Measurements from ENCODE around the gene GMPS. TPM values are rescaled to one million over a fixed set of nuclear protein-coding genes. Genes with fewer than 3 reads are reported as not detected.
A peak's percentile ranks its signal among the peaks of the same experiment; 100 is the strongest.

GMPS gene
- total RNA-seq, 1 experiment from 2014 or later = 128 TPM

DNA sequence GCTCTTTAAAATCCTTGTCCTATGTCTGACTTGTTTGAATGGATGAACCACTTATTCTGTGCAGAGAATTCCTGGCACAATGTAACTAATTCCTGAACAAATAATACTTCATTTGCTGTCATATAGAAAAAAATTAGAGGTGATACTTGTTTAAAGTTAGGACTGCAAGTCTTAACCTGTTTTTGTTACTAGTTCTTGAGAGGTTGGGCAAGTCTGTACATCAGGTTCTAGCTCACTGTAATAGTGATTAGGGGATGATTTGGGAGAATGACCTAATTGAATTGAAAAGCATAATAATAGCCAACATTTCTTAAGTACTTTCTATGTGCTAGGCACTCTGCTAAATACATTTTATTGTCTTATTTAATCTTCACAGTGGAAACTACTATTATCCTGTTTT lies 49.3 kb downstream of the GMPS start:
- no TSS peak for BruUV-seq (replicated peaks)
- no peak overlapping the region for H3K27ac Mint-ChIP-seq (ENCODE audit: low read depth, unreplicated experiment)
- no peak overlapping the region for H3K4me3 Mint-ChIP-seq (ENCODE audit: unreplicated experiment)
- ChIA-PET CTCF (interaction anchor here (1.0 to 1.2 kb wide), 2 partner anchors 89 to 113 kb away, joined by 4 to 5 read pairs; partner anchors contain the start of gene C3orf33), POLR2A (interaction anchor here (1.1 kb wide), 2 partner anchors 11 to 16 kb away, joined by 3 read pairs; no protein-coding TSS in a partner anchor)
- intact Hi-C loops (cut with micrococcal nuclease) = no loop called here
- H3K9me3 Mint-ChIP-seq (ENCODE audit: unreplicated experiment) = no peaks in the 10 kb centered on the region
- TF ChIP-seq, protein P1, sequence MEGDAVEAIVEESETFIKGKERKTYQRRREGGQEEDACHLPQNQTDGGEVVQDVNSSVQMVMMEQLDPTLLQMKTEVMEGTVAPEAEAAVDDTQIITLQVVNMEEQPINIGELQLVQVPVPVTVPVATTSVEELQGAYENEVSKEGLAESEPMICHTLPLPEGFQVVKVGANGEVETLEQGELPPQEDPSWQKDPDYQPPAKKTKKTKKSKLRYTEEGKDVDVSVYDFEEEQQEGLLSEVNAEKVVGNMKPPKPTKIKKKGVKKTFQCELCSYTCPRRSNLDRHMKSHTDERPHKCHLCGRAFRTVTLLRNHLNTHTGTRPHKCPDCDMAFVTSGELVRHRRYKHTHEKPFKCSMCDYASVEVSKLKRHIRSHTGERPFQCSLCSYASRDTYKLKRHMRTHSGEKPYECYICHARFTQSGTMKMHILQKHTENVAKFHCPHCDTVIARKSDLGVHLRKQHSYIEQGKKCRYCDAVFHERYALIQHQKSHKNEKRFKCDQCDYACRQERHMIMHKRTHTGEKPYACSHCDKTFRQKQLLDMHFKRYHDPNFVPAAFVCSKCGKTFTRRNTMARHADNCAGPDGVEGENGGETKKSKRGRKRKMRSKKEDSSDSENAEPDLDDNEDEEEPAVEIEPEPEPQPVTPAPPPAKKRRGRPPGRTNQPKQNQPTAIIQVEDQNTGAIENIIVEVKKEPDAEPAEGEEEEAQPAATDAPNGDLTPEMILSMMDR (IDR thresholded peaks at IDR 0.05; ENCODE audit: unreplicated experiment) = no peak
- H3K4me1 Mint-ChIP-seq (ENCODE audit: insufficient read depth, unreplicated experiment) = no peaks in the 10 kb centered on the region
- DNase-seq (ENCODE audit: unreplicated experiment) = peak; percentile 5
- peaks cover 71% of the 10 kb centered on the region for H3K36me3 Mint-ChIP-seq (ENCODE audit: insufficient read depth, unreplicated experiment)
- no peaks in the 10 kb centered on the region for H3K27me3 Mint-ChIP-seq (ENCODE audit: insufficient read depth, unreplicated experiment)

DNA sequence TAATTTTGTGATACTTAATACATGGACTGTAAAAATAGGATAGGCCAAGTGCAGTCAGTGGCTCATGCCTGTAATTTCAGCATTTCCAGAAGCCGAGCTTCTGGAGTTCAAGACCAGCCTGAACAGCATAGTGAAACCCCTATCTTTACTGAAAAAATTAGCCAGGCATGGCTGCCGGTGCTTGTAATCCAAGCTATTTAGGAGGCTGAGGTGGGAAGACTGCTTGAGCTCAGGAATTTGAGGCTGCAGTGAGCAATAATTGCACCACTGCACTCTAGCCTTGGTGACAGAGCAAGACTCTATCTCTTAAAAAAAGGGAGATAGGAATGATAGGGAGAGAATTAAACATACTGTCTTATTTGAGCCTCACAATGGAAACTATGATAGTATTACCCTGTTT lies 51.0 kb downstream of the GMPS start:
- POLR2A ChIA-PET = interaction anchor here (0.6 to 1.1 kb wide), 6 partner anchors 21 to 125 kb away, joined by 3 read pairs; partner anchors contain the start of gene C3orf33

DNA sequence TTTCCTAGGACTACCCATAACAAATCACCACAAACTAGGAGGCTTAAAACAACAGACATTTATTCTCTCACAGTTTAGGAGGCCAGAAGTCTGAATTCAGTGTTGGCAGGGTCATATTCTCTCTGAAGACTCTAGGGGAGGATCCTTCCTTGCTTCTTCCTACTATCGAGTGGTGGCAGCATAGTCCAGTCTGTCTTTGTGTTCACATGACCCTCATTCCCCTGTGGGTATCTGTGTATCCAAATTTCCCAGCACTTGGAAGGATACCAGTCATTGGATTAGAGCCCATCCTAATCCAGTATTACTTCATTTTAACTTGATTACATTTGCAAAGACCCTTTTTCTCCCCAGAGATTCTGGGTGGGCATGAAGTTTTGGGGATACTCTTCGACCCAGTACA lies 63.8 kb downstream of the GMPS start:
- Mint-ChIP-seq H3K36me3 (ENCODE audit: insufficient read depth, unreplicated experiment) (peaks cover 81% of the 10 kb centered on the region), H3K27ac (ENCODE audit: low read depth, unreplicated experiment) (no peak overlapping the region), H3K9me3 (ENCODE audit: unreplicated experiment) (no peaks in the 10 kb centered on the region), H3K4me1 (ENCODE audit: insufficient read depth, unreplicated experiment) (no peaks in the 10 kb centered on the region), H3K4me3 (ENCODE audit: unreplicated experiment) (no peak overlapping the region), H3K27me3 (ENCODE audit: insufficient read depth, unreplicated experiment) (no peaks in the 10 kb centered on the region)
- TF ChIP-seq, protein P1 (IDR thresholded peaks at IDR 0.05; ENCODE audit: unreplicated experiment) = no peak
- CTCF ChIA-PET = no interaction called here
- intact Hi-C loops (cut with micrococcal nuclease) = no loop called here
- BruUV-seq (replicated peaks) = no TSS peak
- DNase-seq (ENCODE audit: unreplicated experiment) = no peak
- POLR2A ChIA-PET = no interaction called here

More for the DNA sequence above, 51.0 kb downstream of the GMPS start:
- intact Hi-C loops (cut with micrococcal nuclease) = no loop called here
- no TSS peak for BruUV-seq (replicated peaks)
- H3K4me3 Mint-ChIP-seq (ENCODE audit: unreplicated experiment) = no peak overlapping the region
- no peaks in the 10 kb centered on the region for H3K4me1 Mint-ChIP-seq (ENCODE audit: insufficient read depth, unreplicated experiment)
- peaks cover 69% of the 10 kb centered on the region for H3K36me3 Mint-ChIP-seq (ENCODE audit: insufficient read depth, unreplicated experiment)
- no peaks in the 10 kb centered on the region for H3K9me3 Mint-ChIP-seq (ENCODE audit: unreplicated experiment)
- CTCF ChIA-PET = interaction anchor here (0.7 to 1.1 kb wide), 2 partner anchors 10 to 36 kb away, joined by 3 to 4 read pairs; no protein-coding TSS in a partner anchor
- H3K27me3 Mint-ChIP-seq (ENCODE audit: insufficient read depth, unreplicated experiment) = no peaks in the 10 kb centered on the region
- DNase-seq (ENCODE audit: unreplicated experiment) = no peak
- peak overlapping the region; percentile 77 for H3K27ac Mint-ChIP-seq (ENCODE audit: low read depth, unreplicated experiment)
- TF ChIP-seq, protein P1 (IDR thresholded peaks at IDR 0.05; ENCODE audit: unreplicated experiment) = no peak

DNA sequence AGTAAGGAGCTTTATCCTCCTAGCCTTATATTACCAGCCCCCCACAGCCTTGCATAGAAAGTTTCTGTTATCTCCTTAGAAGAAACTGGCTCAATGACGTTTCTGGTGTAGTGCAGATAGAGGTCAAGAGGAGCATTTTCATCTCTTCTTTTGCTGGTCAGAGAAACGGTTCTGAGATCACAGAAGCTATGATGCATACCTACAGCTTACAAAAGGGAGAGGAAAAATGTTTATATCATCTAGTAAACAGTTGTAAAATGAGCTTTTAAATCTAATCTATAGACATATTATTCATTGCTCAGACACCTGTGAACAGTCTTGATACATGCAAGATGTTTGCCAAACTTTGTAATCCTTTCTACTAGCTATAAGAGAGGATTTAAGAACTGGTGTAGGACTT lies 68.0 kb downstream of the GMPS start:
- no peak for DNase-seq (ENCODE audit: unreplicated experiment)
- intact Hi-C loops (cut with micrococcal nuclease) = no loop called here
- Mint-ChIP-seq H3K27ac (ENCODE audit: low read depth, unreplicated experiment) (no peak overlapping the region), H3K4me1 (ENCODE audit: insufficient read depth, unreplicated experiment) (no peaks in the 10 kb centered on the region), H3K27me3 (ENCODE audit: insufficient read depth, unreplicated experiment) (no peaks in the 10 kb centered on the region), H3K36me3 (ENCODE audit: insufficient read depth, unreplicated experiment) (peaks cover 64% of the 10 kb centered on the region), H3K9me3 (ENCODE audit: unreplicated experiment) (no peaks in the 10 kb centered on the region), H3K4me3 (ENCODE audit: unreplicated experiment) (no peak overlapping the region)
- CTCF ChIA-PET = interaction anchor here (0.6 to 2.1 kb wide), 4 partner anchors 71 to 132 kb away, joined by 3 to 7 read pairs (median 4); partner anchors contain the start of gene C3orf33
- BruUV-seq (replicated peaks) = no TSS peak
- POLR2A ChIA-PET = interaction anchor here (0.6 kb wide), 2 partner anchors 115 to 645 kb away, joined by 3 to 4 read pairs; no protein-coding TSS in a partner anchor
- TF ChIP-seq, protein P1 (IDR thresholded peaks at IDR 0.05; ENCODE audit: unreplicated experiment) = no peak

Measured in MCF 10A (cell line).